Esophagus muscularis mucosa (tissue), 3 donors: Measurements from ENCODE around the gene CDH2.
A peak's percentile ranks its signal among the peaks of the same experiment; 100 is the strongest.

ENCODE experiments used
- POLR2A ChIP-seq: fragments of 450-650 bp; IDR thresholded peaks from one replicate; pipeline ENCODE4 v1.6.1; 2017; ENCODE audit warnings: antibody characterized with exemption, moderate library complexity, mild to moderate bottlenecking, low read depth
- POLR2AphosphoS5 ChIP-seq, 2 donors: sonication (generic); formaldehyde crosslinking; IDR thresholded peaks; one replicate each; pipeline ENCODE4 v1.6.1; 2017; ENCODE audit warnings: antibody characterized with exemption in 2 of 2
- TF ChIP-seq, protein P1 (sequence below), 3 experiments: fragments of 200-600 bp in 2 of 3; fragments of 450-650 bp in 1 of 3; sonication (generic) in 2 of 3; IDR thresholded peaks; one replicate each; pipeline ENCODE4 v1.5.1; 2017 to 2019; ENCODE audit warnings: antibody characterized with exemption in 3 of 3, mild to moderate bottlenecking in 2 of 3, moderate library complexity in 1 of 3

DNA sequence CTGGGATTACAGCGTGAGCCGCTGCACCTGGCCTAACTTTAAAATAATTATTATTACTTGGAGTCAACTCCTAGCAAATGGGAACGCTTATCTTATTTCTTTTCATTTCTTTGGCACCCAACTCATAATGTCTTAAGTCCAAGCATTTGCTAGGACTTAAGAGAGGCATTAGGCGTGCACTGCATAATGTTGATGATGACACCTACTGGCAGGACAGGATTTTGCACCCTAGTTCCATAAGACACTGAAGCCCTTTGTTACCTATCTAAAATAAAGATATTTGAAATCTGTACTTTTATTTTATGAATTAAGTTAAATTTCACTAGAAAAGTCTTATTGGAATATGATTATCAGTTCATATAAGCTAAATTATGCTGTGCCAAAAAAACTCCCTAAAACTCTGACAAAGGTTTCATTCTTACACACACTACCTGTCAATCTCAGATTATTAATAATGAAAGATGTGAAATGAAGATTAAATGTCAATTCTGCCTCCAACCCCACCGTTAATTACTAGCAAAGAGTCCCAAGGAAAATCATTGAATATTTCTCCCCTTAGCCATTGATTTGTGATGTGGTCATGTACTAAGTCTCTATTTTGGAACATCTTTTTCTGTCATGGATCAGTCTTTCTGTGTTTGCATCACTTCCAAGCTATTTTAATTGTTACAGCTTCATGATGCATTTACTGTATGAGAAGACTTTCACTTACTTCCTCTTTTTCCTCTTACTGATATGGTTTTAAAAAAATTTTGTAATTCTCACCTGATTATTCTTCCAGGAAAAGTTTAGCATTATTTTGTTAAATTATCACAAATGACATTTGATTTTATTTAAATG, 12.7 kb upstream of the CDH2 start:
- TF ChIP-seq, protein P1, sequence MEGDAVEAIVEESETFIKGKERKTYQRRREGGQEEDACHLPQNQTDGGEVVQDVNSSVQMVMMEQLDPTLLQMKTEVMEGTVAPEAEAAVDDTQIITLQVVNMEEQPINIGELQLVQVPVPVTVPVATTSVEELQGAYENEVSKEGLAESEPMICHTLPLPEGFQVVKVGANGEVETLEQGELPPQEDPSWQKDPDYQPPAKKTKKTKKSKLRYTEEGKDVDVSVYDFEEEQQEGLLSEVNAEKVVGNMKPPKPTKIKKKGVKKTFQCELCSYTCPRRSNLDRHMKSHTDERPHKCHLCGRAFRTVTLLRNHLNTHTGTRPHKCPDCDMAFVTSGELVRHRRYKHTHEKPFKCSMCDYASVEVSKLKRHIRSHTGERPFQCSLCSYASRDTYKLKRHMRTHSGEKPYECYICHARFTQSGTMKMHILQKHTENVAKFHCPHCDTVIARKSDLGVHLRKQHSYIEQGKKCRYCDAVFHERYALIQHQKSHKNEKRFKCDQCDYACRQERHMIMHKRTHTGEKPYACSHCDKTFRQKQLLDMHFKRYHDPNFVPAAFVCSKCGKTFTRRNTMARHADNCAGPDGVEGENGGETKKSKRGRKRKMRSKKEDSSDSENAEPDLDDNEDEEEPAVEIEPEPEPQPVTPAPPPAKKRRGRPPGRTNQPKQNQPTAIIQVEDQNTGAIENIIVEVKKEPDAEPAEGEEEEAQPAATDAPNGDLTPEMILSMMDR (IDR thresholded peaks at IDR 0.05), result peak; percentile 42 to 70 (median 49)
- TF ChIP-seq POLR2AphosphoS5 (IDR thresholded peaks at IDR 0.05), result no peak
- TF ChIP-seq POLR2A, result no peak
